GM19328 (cell line): Measurements from ENCODE around the gene STAG1.
"Not testable (repeated sequence)": the region's sequence is repeated elsewhere in the genome, so short reads cannot be mapped to it uniquely, and the experiment has no call there.

ENCODE experiments used
- ATAC-seq: cut with Tn5 transposase; IDR thresholded peaks from one replicate; pipeline ENCODE4 v1.9.1; 2021; ENCODE audit warnings: mild to moderate bottlenecking, moderate library complexity; ENCODE audit not compliant: unreplicated experiment

Gene STAG1

DNA sequence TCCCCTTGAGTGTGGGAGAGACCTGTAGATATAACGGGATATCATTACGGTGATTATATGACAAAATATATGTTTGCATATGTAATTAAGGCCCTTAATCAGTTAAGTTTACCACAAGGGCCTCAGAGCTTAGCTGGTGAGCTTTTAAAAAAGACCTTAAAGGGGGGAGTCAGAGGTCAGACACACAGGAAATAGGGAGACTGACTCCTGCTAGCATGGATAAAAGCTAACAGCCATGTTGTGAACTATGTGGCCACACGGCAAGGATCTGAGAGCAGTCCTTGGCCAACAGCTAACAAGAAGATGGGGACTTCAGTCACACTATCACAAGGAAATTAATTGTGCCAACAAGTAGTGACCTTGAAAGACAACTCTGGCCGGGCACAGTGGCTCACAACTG, 3.1 kb downstream of the STAG1 start:
- no peak for ATAC-seq

- no peak for ATAC-seq
Observed at GRCh38 chr3:136745916-136746315, 6.3 kb downstream of the STAG1 start.

- no peak for ATAC-seq
Observed at GRCh38 chr3:136741063-136741462, 11.1 kb downstream of the STAG1 start.

DNA sequence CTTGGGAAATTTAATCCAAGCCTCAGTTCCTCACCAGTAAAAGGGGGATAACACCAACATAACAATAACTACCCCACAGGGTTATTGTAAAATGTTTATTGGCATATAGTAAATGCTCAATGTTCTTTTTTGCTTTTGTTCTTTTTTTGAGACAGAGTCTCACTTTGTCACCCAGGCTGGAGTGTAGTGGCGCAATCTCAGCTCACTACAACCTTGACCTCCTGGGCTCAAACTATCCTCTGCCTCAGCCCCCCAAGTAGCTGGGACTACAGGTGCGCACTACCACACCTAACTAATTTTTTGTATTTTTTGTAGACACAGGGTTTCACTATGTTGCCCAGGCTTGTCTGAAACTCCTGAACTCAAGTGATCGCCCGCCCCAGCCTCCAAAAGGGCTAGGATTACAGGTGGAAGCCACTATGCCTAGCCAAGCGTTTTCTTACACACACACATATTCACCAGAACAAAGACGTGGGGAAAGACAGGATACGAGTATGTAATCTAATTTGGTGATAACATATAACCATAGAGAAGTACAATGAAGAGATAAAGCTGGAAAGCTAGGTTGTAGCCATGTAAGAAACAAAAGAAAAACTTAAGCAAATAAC, 11.7 kb downstream of the STAG1 start:
- no peak for ATAC-seq

DNA sequence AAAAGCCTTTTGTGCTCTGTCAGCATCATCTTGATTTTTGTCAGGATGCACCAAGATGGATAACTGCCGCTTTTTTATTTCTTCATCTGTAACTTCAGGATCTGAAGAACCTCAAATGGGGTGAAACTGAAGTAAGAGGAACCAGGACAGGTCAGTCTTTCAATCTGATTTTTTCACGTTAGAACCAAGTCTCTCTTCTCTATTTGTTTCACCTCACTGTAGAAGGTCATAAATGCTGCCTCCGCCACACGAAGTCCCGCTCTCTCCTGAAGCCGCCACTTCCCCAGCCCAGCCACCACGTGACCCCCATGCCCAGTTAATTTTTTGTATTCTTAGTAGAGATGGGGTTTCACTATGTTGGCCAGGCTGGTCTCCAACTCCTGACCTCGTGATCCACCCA, 15.2 kb downstream of the STAG1 start:
- not testable (repeated sequence) for ATAC-seq

DNA sequence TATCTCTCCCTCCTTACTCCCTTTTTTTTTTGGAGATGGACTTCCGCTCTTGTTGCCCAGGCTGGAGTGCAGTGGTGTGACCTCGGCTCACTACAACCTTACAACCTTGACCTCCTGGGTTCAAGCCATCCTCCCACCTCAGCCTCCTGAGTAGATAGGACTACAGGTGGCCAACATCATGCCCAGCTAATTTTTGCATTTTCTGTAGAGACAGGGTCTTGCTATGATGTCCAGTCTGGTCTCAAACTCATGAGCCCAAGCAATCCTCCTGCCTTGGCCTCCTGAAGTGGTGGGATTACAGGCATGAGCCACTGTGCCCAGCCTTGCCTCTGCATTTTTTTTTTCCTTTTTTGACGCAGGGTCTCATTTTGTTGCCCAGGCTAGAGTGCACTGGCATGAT, 17.1 kb downstream of the STAG1 start:
- ATAC-seq, result no peak

DNA sequence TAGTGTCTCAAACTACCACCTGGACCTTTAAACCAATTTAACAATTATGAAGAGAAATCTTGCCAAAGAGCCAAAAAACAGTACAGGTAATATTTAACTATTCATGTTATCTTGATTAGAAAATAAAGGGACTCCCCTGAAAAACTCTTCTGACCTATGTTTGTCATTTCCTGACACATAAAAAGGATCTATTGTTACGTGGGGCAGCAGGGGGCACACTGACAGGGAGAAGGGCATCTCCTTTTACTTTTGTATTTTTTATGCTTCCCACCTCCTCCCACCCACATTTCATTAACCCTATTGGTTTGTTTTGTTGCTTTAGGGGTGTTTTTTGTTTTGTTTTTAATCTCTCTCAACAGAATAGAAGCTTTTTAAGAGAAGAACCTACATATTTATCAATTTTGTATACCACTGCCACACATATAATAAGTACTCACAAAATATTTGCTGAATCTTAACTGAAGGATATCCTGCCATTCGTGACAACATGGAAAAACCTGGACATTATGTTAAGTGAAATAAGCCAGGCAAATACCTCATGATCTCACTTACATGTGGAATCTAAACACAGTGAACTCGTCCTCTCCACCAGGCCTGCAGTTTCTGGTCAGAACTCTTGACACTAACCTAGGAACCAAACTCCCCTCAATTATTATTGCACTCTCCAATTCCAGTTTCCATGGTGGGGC, 17.7 kb downstream of the STAG1 start:
- ATAC-seq, result no peak

GRCh38 chr3:136733317-136733833, 18.8 kb downstream of the STAG1 start:
- ATAC-seq, result no peak

DNA sequence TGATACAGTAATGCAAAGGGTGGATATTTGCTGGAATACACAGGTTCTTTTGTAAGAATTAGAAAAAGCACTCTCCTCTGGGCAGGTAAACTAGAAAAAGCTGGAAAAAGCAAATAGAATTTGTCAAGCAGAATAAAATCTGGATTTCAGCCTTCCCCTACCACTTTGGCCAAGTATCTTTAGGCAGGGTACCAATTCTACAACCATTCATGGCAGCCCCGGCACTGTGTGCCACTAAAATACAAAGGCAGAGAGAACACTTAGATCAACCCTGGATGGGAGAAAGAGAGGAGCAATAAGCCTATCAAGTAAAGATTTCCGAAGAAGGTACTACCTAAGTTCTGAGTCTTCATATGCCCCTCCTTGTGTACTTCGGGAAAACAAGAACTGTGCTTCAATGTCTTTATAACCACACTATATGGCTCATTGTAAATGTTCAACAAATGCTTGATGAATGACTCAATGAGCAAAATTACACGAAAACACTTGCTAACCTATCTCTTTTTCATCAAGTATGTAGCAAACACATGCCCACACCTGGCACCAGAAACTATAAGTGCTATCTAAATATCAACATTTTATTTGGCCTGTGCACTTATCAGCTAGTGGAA, 20.8 kb downstream of the STAG1 start:
- no peak for ATAC-seq

DNA sequence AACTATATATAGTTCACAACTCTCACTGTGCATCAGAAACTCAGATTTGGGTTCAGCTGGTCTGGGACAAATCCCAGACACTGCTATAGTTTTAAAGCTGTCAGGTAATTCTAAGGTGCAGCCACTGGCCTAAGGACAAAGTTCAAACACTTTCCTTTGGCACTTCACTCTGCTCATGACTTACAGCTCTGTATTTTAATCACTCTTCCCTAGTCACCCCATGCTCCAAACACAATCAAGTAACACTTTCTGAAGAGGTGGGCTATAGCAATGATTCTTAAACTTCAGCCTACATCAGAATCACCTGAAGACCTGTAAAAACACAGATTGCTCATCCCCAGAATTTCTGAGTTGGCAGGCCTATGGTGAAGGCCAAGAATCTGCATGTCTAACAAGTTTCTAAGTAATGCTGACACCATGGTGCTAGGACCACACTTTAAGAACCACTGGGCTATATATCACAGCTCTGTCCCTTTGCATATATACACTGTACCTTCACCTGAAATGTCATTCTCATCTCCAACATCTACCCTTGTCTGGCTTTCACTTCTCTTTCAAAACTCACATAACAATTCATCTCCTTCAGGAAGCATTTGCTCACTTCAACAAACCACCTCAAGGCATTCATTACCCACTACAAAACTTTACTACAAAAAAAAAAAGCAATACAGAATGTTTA, 21.4 kb downstream of the STAG1 start:
- no peak for ATAC-seq

DNA sequence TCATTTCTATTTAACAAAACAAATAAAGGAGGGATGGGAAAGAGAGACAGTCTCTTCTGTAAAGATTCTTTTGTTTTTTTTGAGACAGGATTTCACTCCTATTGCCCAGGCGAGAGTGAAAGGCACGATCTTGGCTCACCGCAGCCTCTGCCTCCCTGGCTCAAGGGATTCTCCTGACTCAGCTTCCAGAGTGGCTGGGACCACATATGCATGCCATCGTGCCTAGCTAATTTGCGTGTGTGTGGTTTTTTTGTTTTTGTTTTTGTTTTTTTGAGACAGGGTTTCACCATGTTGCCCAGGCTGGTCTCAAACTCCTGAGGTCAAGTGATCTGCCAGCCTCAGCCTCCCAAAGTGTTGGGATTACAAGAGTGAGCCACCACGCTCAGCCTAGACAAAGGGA, 23.3 kb downstream of the STAG1 start:
- ATAC-seq, result no peak

- ATAC-seq, result no peak
Observed at GRCh38 chr3:136728473-136728872, 23.7 kb downstream of the STAG1 start.

DNA sequence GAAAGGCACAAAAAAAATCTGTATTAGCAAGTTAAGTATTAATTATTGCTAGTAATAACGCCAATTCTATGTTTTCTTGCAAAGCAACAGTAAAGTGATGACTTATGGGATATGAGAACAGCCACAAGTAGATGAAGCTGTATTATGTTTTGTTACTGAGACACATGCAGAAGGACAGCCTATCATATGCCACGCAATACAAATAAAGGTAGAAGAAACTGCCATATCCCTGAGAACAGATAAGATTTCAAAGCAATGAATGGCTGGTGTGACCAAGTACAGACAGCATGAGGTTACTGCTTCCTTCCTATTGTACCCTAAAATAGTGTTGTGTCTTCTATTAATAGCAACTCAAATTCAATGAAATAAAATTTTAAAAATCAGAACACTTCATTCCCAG, 26.7 kb downstream of the STAG1 start:
- no peak for ATAC-seq

GRCh38 chr3:136722916-136723315, 29.3 kb downstream of the STAG1 start:
- ATAC-seq, result not testable (repeated sequence)

DNA sequence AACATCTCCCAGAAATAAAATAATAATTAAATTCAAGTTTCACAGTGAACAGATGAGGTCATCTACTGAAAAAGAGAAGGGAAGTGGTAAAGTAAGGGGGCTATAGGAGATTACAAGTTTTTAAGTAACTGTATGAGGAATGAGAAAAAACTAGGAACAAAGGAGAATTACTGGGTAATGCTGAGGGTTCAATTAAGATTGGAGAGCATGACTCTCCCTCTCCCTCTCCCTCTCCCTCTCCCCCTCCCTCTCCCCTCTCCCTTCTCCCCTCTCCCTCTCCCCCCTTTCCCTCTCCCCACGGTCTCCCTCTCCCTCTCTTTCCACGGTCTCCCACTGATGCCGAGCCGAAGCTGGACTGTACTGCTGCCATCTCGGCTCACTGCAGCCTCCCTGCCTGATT, 29.8 kb downstream of the STAG1 start:
- not testable (repeated sequence) for ATAC-seq

GRCh38 chr3:136720091-136720490, 32.1 kb downstream of the STAG1 start:
- no peak for ATAC-seq

DNA sequence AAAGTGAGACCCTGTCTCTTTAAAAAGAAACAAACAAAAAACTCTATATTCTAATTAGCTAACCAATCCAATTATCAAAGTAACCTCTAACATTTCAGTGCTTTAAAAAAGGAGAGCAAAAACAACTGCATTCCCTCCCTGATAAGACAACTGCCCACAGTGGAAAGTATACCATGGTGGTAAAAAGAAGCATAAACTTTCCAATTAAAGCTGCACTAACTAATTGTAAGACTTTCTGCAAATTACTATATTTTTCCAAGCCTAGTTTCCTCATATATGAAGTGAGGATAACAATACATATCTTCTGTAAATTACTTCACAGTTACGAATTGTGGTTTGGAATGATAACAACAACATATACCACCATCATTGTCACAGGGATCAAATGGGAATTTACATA, 35.5 kb downstream of the STAG1 start:
- no peak for ATAC-seq

GRCh38 chr3:136714020-136714419, 38.2 kb downstream of the STAG1 start:
- no peak for ATAC-seq

- no peak for ATAC-seq
Observed at GRCh38 chr3:136712941-136713340, 39.2 kb downstream of the STAG1 start.

GRCh38 chr3:136711888-136712287, 40.3 kb downstream of the STAG1 start:
- not testable (repeated sequence) for ATAC-seq

DNA sequence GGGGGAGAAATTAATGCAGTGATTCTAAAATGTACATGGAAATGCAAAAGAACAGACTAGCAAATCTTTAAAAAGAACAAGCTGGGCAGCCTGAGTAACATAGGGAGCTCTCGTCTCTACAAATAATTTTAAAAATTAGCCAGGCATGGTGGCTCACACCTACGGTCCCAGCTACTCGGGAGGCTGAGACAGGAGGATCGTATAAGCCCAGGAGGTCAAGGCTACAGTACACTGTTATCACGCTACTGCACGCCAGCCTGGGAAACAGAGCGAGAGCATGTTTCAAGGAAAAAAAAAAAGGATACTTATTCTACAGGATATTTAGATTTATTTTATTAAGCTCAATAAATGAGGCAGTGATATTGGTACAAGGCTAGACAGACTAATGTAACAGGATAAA, 40.9 kb downstream of the STAG1 start:
- ATAC-seq, result no peak

GRCh38 chr3:136709775-136710174, 42.4 kb downstream of the STAG1 start:
- not testable (repeated sequence) for ATAC-seq
